Liver (tissue), 9 donors: ENCODE data around the gene ITPKB. TPM values are rescaled to one million over a fixed set of nuclear protein-coding genes. Genes with fewer than 3 reads are reported as not detected.

Experiments
- DNase-seq: peaks from one replicate; pipeline ENCODE4 v3.0.0-alpha.2; 2017; ENCODE audit warnings: low spot score
- H3K27ac ChIP-seq, 2 donors: one replicate each; pipeline ENCODE4 v1.7.0; 2013; ENCODE audit warnings: inconsistent platforms in 2 of 2, low read length in 2 of 2, control low read depth in 1 of 2, low read depth in 1 of 2, mild to moderate bottlenecking in 1 of 2
- H3K27me3 ChIP-seq, 4 donors: one replicate each; pipeline versions ENCODE4 v1.6.1 to v1.7.0; 2013; ENCODE audit warnings: low read length in 3 of 4, inconsistent platforms in 1 of 4, mild to moderate bottlenecking in 1 of 4, moderate library complexity in 1 of 4; ENCODE audit not compliant: control insufficient read depth in 4 of 4, insufficient read depth in 4 of 4
- H3K36me3 ChIP-seq, 4 donors: one replicate each; pipeline versions ENCODE4 v1.6.1 to v1.7.0; 2013; ENCODE audit warnings: low read length in 3 of 4, mild to moderate bottlenecking in 3 of 4, low read depth in 1 of 4, moderate library complexity in 1 of 4; ENCODE audit not compliant: control insufficient read depth in 4 of 4, insufficient read depth in 3 of 4
- H3K4me1 ChIP-seq, 4 donors: one replicate each; pipeline versions ENCODE4 v1.6.1 to v1.7.0; 2013; ENCODE audit warnings: low read length in 3 of 4, mild to moderate bottlenecking in 3 of 4, moderate library complexity in 1 of 4; ENCODE audit not compliant: control insufficient read depth in 4 of 4, insufficient read depth in 4 of 4
- H3K4me3 ChIP-seq, 3 donors: one replicate each; pipeline versions ENCODE4 v1.6.1 to v1.7.0; 2013; ENCODE audit warnings: low read length in 3 of 3, control low read depth in 1 of 3, low read depth in 1 of 3, mild to moderate bottlenecking in 1 of 3
- H3K9ac ChIP-seq, 2 donors: one replicate each; pipeline ENCODE4 v1.7.0; 2013; ENCODE audit warnings: low read length in 2 of 2, mild to moderate bottlenecking in 2 of 2, moderate library complexity in 2 of 2, control low read depth in 1 of 2, low read depth in 1 of 2
- H3K9me3 ChIP-seq, 4 donors: one replicate each; pipeline versions ENCODE4 v1.6.1 to v1.7.0; 2013; ENCODE audit warnings: low read length in 3 of 4; ENCODE audit not compliant: control insufficient read depth in 4 of 4
- EGR1 ChIP-seq, 2 donors: IDR thresholded peaks; 2 replicates each; pipeline ENCODE4 v1.6.1; 2016 to 2018; ENCODE audit warnings: antibody characterized with exemption in 2 of 2, low read depth in 2 of 2
- FOXA1 ChIP-seq: IDR thresholded peaks from 2 replicates; pipeline ENCODE4 v1.6.1; 2016; ENCODE audit warnings: antibody characterized with exemption
- FOXA2 ChIP-seq: IDR thresholded peaks from 2 replicates; pipeline ENCODE4 v1.6.1; 2016; ENCODE audit warnings: antibody characterized with exemption
- GABPA ChIP-seq, 2 donors: IDR thresholded peaks in 1 of 2; conservative IDR thresholded peaks in 1 of 2; 2 replicates each; pipeline ENCODE4 v1.6.1; 2016; ENCODE audit warnings: antibody characterized with exemption in 2 of 2, mild to moderate bottlenecking in 1 of 2, moderate library complexity in 1 of 2
- HNF4A ChIP-seq, 2 donors: conservative IDR thresholded peaks; 2 replicates each; pipeline ENCODE4 v1.6.1; 2016; ENCODE audit warnings: antibody characterized with exemption in 2 of 2, mild to moderate bottlenecking in 2 of 2
- HNF4G ChIP-seq: IDR thresholded peaks from 2 replicates; pipeline ENCODE4 v1.6.1; 2016; ENCODE audit warnings: antibody characterized with exemption
- JUND ChIP-seq, 2 donors: IDR thresholded peaks; 2 replicates each; pipeline ENCODE4 v1.6.1; 2016; ENCODE audit warnings: antibody characterized with exemption in 2 of 2
- NR2F2 ChIP-seq: IDR thresholded peaks from 2 replicates; pipeline ENCODE4 v1.6.1; 2016; ENCODE audit warnings: antibody characterized with exemption
- RAD21 ChIP-seq, 2 donors: IDR thresholded peaks; 2 replicates each; pipeline ENCODE4 v1.6.1; 2016; ENCODE audit warnings: antibody characterized with exemption in 2 of 2, mild to moderate bottlenecking in 2 of 2
- RXRA ChIP-seq, 2 donors: IDR thresholded peaks; 2 replicates each; pipeline ENCODE4 v1.6.1; 2017 to 2018; ENCODE audit warnings: antibody characterized with exemption in 2 of 2, mild to moderate bottlenecking in 1 of 2
- SP1 ChIP-seq: IDR thresholded peaks from 2 replicates; pipeline ENCODE4 v1.6.1; 2018; ENCODE audit warnings: antibody characterized with exemption, mild to moderate bottlenecking
- TAF1 ChIP-seq: conservative IDR thresholded peaks from 2 replicates; pipeline ENCODE4 v1.6.1; 2016; ENCODE audit warnings: antibody characterized with exemption, mild to moderate bottlenecking
- YY1 ChIP-seq: IDR thresholded peaks from 2 replicates; pipeline ENCODE4 v1.6.1; 2016; ENCODE audit warnings: antibody characterized with exemption, mild to moderate bottlenecking
- WGBS: extraction: QIAGEN DNeasy Blood & Tissue Kit; methylation state at CpG from one replicate; pipeline ENCODE4 v1.1.7; 2013; 5-methylcytosine and 5-hydroxymethylcytosine counted together
- polyA plus RNA-seq, 2 donors: library from polyadenylated mRNA; stranded (reverse) in 1 of 2; unstranded in 1 of 2; fragments of 200-250 nt in 1 of 2; fragments of >200 nt in 1 of 2; fragmentation: Nextera tagmentation in 1 of 2; extraction: Ambion mirVana in 1 of 2; gene quantifications; one replicate each; pipeline versions ENCODE4 v1.2.1 to v1.2.3, GENCODE V29; 2013 to 2015
- total RNA-seq, 2 donors: library from RNA; depleted of rRNA; stranded (reverse); fragments of >200 nt; gene quantifications; one replicate each; pipeline ENCODE4 v1.2.3, GENCODE V29; 2014
- TF ChIP-seq, protein P1 (sequence below): IDR thresholded peaks from 2 replicates; pipeline ENCODE4 v1.6.1; 2016; ENCODE audit warnings: antibody characterized with exemption, mild to moderate bottlenecking
- TF ChIP-seq, protein P2 (sequence below): fragments of 150-350 bp; IDR thresholded peaks from 2 replicates; pipeline ENCODE4 v1.5.1; 2017; ENCODE audit warnings: improper control_type of control experiment, low read depth, low read length; ENCODE audit not compliant: missing input control
- TF ChIP-seq, protein P3 (sequence below): IDR thresholded peaks from 2 replicates; pipeline ENCODE4 v1.6.1; 2016; ENCODE audit warnings: antibody characterized with exemption
- TF ChIP-seq, protein P4 (sequence below): IDR thresholded peaks from 2 replicates; pipeline ENCODE4 v1.6.1; 2016; ENCODE audit warnings: antibody characterized with exemption
- TF ChIP-seq, protein P5 (sequence below): IDR thresholded peaks from 2 replicates; pipeline ENCODE4 v1.6.1; 2016; ENCODE audit warnings: antibody characterized with exemption
- donor health status: healthy.
- donor health status: healthy.
- donor health status: healthy.
- donor health status: healthy.
- donor health status: healthy.

ITPKB gene
- total and polyA plus RNA-seq, 4 donors: 0.61 to 5.8 (median 3.7) TPM

DNA sequence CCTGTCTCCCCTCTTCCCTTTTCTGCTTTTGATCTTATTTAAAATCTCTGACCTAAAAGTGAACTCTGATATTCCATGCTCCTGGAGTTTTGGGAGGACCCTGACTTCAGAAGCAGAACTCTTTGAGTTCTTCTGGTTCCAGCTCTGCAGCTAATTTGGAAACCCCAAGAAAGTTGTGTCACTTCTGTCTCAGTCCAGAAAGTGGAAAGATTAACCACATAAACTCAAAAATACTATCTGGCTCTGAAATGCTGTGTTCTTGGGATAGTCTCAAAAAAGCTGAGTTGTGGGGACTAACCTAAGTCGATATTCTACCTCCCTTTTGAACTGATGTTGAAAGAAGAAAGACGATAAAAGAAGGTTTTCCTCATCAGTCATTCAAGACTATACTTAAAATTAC lies 59.8 kb downstream of the ITPKB start (continued):
- TF ChIP-seq, protein P1, sequence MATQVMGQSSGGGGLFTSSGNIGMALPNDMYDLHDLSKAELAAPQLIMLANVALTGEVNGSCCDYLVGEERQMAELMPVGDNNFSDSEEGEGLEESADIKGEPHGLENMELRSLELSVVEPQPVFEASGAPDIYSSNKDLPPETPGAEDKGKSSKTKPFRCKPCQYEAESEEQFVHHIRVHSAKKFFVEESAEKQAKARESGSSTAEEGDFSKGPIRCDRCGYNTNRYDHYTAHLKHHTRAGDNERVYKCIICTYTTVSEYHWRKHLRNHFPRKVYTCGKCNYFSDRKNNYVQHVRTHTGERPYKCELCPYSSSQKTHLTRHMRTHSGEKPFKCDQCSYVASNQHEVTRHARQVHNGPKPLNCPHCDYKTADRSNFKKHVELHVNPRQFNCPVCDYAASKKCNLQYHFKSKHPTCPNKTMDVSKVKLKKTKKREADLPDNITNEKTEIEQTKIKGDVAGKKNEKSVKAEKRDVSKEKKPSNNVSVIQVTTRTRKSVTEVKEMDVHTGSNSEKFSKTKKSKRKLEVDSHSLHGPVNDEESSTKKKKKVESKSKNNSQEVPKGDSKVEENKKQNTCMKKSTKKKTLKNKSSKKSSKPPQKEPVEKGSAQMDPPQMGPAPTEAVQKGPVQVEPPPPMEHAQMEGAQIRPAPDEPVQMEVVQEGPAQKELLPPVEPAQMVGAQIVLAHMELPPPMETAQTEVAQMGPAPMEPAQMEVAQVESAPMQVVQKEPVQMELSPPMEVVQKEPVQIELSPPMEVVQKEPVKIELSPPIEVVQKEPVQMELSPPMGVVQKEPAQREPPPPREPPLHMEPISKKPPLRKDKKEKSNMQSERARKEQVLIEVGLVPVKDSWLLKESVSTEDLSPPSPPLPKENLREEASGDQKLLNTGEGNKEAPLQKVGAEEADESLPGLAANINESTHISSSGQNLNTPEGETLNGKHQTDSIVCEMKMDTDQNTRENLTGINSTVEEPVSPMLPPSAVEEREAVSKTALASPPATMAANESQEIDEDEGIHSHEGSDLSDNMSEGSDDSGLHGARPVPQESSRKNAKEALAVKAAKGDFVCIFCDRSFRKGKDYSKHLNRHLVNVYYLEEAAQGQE: no peak
- TF ChIP-seq TAF1: no peak

DNA sequence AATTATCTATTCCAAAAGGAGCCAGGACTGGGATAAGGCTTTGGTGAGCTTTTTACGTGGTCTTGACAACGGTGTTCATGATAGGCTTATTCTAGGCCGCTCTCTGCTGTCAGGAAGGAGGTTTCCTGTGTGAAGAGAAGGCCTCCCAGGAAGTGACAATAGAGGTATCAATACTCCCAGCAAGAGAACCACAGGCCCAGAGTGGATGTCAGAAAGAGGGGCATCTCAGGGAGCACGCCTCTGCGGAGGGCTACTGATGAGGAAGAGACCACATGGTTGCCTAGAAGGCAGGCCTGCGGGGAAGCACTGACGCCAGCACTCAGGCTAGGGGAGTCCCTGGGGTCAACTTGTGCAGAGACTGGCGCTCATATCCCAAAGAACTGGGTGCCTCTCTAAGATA lies 60.4 kb downstream of the ITPKB start:
- Histone ChIP-seq H3K27me3 (no peaks in the 10 kb centered on the region), H3K4me1 (peaks cover 0 to 3% (median 2%) of the 10 kb centered on the region in 4 donors), H3K36me3 (no peaks in the 10 kb centered on the region), H3K9me3 (no peaks in the 10 kb centered on the region), H3K27ac (peak overlapping the region; percentile 41 to 58), H3K9ac (peak overlapping the region in 1 of 2 donors; percentile 11), H3K4me3 (no peak overlapping the region)
- 79% methylated on average over 8 of the region's 8 CpGs for WGBS
- DNase-seq: no peak
- TF ChIP-seq, protein P1: no peak
- TF ChIP-seq NR2F2 (no peak), GABPA (IDR thresholded peaks at IDR 0.05 in 1 of 2, conservative IDR thresholded peaks at IDR 0.05 in 1 of 2) (no peak), RXRA (IDR thresholded peaks at IDR 0.05) (no peak), HNF4G (no peak), JUND (IDR thresholded peaks at IDR 0.05) (no peak), HNF4A (conservative IDR thresholded peaks at IDR 0.05) (no peak), FOXA1 (no peak), SP1 (no peak), RAD21 (IDR thresholded peaks at IDR 0.05) (no peak), EGR1 (IDR thresholded peaks at IDR 0.05; ENCODE audit: low read depth in 2 of 2) (no peak), YY1 (no peak), FOXA2 (no peak), TAF1 (no peak)
- TF ChIP-seq, protein P2, sequence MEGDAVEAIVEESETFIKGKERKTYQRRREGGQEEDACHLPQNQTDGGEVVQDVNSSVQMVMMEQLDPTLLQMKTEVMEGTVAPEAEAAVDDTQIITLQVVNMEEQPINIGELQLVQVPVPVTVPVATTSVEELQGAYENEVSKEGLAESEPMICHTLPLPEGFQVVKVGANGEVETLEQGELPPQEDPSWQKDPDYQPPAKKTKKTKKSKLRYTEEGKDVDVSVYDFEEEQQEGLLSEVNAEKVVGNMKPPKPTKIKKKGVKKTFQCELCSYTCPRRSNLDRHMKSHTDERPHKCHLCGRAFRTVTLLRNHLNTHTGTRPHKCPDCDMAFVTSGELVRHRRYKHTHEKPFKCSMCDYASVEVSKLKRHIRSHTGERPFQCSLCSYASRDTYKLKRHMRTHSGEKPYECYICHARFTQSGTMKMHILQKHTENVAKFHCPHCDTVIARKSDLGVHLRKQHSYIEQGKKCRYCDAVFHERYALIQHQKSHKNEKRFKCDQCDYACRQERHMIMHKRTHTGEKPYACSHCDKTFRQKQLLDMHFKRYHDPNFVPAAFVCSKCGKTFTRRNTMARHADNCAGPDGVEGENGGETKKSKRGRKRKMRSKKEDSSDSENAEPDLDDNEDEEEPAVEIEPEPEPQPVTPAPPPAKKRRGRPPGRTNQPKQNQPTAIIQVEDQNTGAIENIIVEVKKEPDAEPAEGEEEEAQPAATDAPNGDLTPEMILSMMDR: no peak
- TF ChIP-seq, protein P3, sequence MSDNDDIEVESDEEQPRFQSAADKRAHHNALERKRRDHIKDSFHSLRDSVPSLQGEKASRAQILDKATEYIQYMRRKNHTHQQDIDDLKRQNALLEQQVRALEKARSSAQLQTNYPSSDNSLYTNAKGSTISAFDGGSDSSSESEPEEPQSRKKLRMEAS: no peak
- TF ChIP-seq, protein P4, sequence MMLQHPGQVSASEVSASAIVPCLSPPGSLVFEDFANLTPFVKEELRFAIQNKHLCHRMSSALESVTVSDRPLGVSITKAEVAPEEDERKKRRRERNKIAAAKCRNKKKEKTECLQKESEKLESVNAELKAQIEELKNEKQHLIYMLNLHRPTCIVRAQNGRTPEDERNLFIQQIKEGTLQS: no peak
- TF ChIP-seq, protein P5, sequence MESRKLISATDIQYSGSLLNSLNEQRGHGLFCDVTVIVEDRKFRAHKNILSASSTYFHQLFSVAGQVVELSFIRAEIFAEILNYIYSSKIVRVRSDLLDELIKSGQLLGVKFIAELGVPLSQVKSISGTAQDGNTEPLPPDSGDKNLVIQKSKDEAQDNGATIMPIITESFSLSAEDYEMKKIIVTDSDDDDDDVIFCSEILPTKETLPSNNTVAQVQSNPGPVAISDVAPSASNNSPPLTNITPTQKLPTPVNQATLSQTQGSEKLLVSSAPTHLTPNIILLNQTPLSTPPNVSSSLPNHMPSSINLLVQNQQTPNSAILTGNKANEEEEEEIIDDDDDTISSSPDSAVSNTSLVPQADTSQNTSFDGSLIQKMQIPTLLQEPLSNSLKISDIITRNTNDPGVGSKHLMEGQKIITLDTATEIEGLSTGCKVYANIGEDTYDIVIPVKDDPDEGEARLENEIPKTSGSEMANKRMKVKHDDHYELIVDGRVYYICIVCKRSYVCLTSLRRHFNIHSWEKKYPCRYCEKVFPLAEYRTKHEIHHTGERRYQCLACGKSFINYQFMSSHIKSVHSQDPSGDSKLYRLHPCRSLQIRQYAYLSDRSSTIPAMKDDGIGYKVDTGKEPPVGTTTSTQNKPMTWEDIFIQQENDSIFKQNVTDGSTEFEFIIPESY: no peak
